K562 (cell line): ENCODE data around the gene VWA3B. TPM values are rescaled to one million over a fixed set of nuclear protein-coding genes. Genes with fewer than 3 reads are reported as not detected.

Experiments
- ATAC-seq: fragments of 200-7000 bp; cut with Tn5 transposase; 3 replicates; pipeline ENCODE4 v1.9.1; 2020; ENCODE audit warnings: moderate library complexity
- BruUV-seq: library from RNA; stranded (reverse); fragments of 400-500 nt; replicated peaks from 2 replicates; lab custom pipeline; 2021; lab: Mats Ljungman, UMichigan
- CTCF ChIA-PET: fragments of 300-600 bp; formaldehyde crosslinking; extraction: SDS; loops from one replicate; lab custom pipeline; 2021; ENCODE audit warnings: low intra/inter-chr PET ratio; lab: Yijun Ruan, JAX
- POLR2A ChIA-PET: fragments of 300-600, 350-650 bp; sonication (Branson Sonifier 250); formaldehyde crosslinking; extraction: SDS; loops from one replicate; lab custom pipeline; 2021; ENCODE audit warnings: antibody characterized with exemption, inconsistent platforms; lab: Yijun Ruan, JAX
- DNase-seq, 4 experiments: peaks; one replicate each; pipeline versions ENCODE4 v3.0.0 to v3.0.0-alpha.2; 2011 to 2018; ENCODE audit warnings: low spot score in 3 of 4, mixed read lengths in 3 of 4; ENCODE audit errors: extremely low read depth in 1 of 4
- FAIRE-seq: peaks from 2 replicates; lab custom pipeline; 2011; peaks lifted over from hg19 to GRCh38; lab: Jason Lieb, UNC
- H2AFZ ChIP-seq: 2 replicates; pipeline ENCODE4 v1.6.0; 2011; ENCODE audit warnings: low read depth, low read length, control low read depth, inconsistent platforms
- H3K27ac ChIP-seq: fragments of 200-600 bp; 3 replicates; pipeline ENCODE4 v1.8.0; 2011; ENCODE audit warnings: low read depth, mild to moderate bottlenecking, control low read depth, inconsistent platforms, low read length, moderate library complexity, mixed read lengths; ENCODE audit errors: extremely low read depth
- H3K27me3 ChIP-seq, 2 experiments: fragments of 300-600 bp in 1 of 2; 2 replicates in 1 of 2; 3 replicates in 1 of 2; pipeline versions ENCODE4 v1.6.0 to v1.8.0; 2011; ENCODE audit warnings: inconsistent platforms in 2 of 2, low read length in 2 of 2, mild to moderate bottlenecking in 1 of 2, mixed read lengths in 1 of 2, moderate library complexity in 1 of 2; ENCODE audit not compliant: control insufficient read depth in 2 of 2, insufficient read depth in 2 of 2
- H3K36me3 ChIP-seq: fragments of 300-600 bp; 3 replicates; pipeline ENCODE4 v1.8.0; 2011; ENCODE audit warnings: mild to moderate bottlenecking, low read length, inconsistent platforms; ENCODE audit not compliant: control insufficient read depth, insufficient read depth
- H3K4me1 ChIP-seq, 2 experiments: fragments of 200-600 bp in 1 of 2; replicated peaks in 1 of 2; 2 replicates in 1 of 2; 3 replicates in 1 of 2; pipeline versions ENCODE4 v1.5.1 to v1.8.0; 2011; ENCODE audit warnings: inconsistent platforms in 2 of 2, low read length in 2 of 2, mild to moderate bottlenecking in 1 of 2, mixed read lengths in 1 of 2, moderate library complexity in 1 of 2; ENCODE audit not compliant: control insufficient read depth in 2 of 2, insufficient read depth in 2 of 2
- H3K4me2 ChIP-seq: 2 replicates; pipeline ENCODE4 v1.6.1; 2011; ENCODE audit warnings: low read length, control low read depth, inconsistent platforms, mixed read lengths; ENCODE audit not compliant: insufficient read depth
- H3K4me3 ChIP-seq: fragments of 200-600 bp; sonication (generic), shearing (Covaris generic); 2 replicates; pipeline ENCODE4 v1.5.1; 2016; ENCODE audit warnings: control low read depth, inconsistent platforms
- H3K79me2 ChIP-seq: fragments of 200-600 bp; 3 replicates; pipeline ENCODE4 v1.8.0; 2011; ENCODE audit warnings: low read length, inconsistent platforms; ENCODE audit not compliant: control insufficient read depth, insufficient read depth
- H3K9ac ChIP-seq, 2 experiments: 2 replicates each; pipeline versions ENCODE4 v1.6.0 to v1.6.1; 2011; ENCODE audit warnings: low read depth in 2 of 2, low read length in 2 of 2, control low read depth in 1 of 2, inconsistent platforms in 1 of 2, mild to moderate bottlenecking in 1 of 2, mixed read lengths in 1 of 2; ENCODE audit not compliant: insufficient read depth in 1 of 2
- H3K9me1 ChIP-seq: one replicate; pipeline ENCODE4 v1.6.0; 2011; ENCODE audit warnings: inconsistent platforms, mild to moderate bottlenecking, low read length, moderate library complexity; ENCODE audit not compliant: control insufficient read depth, insufficient read depth
- H3K9me3 ChIP-seq: replicated peaks from 2 replicates; pipeline ENCODE4 v1.5.1; 2011; ENCODE audit warnings: low read depth, low read length, inconsistent platforms; ENCODE audit not compliant: control insufficient read depth, insufficient read depth
- H4K20me1 ChIP-seq: replicated peaks from 2 replicates; pipeline ENCODE4 v1.6.1; 2011; ENCODE audit warnings: low read length, inconsistent platforms, mixed read lengths; ENCODE audit not compliant: control insufficient read depth, insufficient read depth
- HBP1 ChIP-seq: fragments of 450-650 bp; formaldehyde crosslinking; IDR thresholded peaks from 2 replicates; pipeline ENCODE4 v1.4.0; 2022; ENCODE audit warnings: missing genetic modification characterization
- LCOR ChIP-seq: sonication (generic); formaldehyde crosslinking; IDR thresholded peaks from 2 replicates; pipeline ENCODE4 v1.8.0; 2022; ENCODE audit warnings: mild to moderate bottlenecking, missing genetic modification reagents
- OTX1 ChIP-seq: fragments of 450-650 bp; formaldehyde crosslinking; IDR thresholded peaks from 2 replicates; pipeline ENCODE4 v1.4.0; 2022; ENCODE audit warnings: mild to moderate bottlenecking
- RBM39 ChIP-seq: fragments of 200-400 bp; formaldehyde crosslinking; optimal IDR thresholded peaks from 2 replicates; pipeline ENCODE3; 2018; ENCODE audit warnings: low read depth, low read length
- ZBTB5 ChIP-seq: fragments of 450-650 bp; IDR thresholded peaks from 2 replicates; pipeline ENCODE4 v1.6.1; 2017; ENCODE audit warnings: antibody characterized with exemption
- ZNF512 ChIP-seq: IDR thresholded peaks from 2 replicates; pipeline ENCODE4 v1.6.1; 2016; ENCODE audit warnings: missing genetic modification characterization, missing compliant biosample characterization
- ZNF518B ChIP-seq: fragments of 250-450 bp; sonication (Bioruptor Pico); IDR thresholded peaks from 2 replicates; pipeline ENCODE4 v1.5.0; 2021; ENCODE audit warnings: mild to moderate bottlenecking, moderate library complexity
- ZNF75A ChIP-seq: fragments of 450-650 bp; formaldehyde crosslinking; IDR thresholded peaks from 2 replicates; pipeline ENCODE4 v1.4.0; 2020; ENCODE audit warnings: mild to moderate bottlenecking
- ZNF778 ChIP-seq: fragments of 450-650 bp; formaldehyde crosslinking; IDR thresholded peaks from 2 replicates; pipeline ENCODE4 v1.4.0; 2020; ENCODE audit warnings: mild to moderate bottlenecking, moderate library complexity
- WGBS: fragments of 100-300 bp; shearing (Covaris generic); methylation state at CpG from one replicate; pipeline ENCODE4 v1.1.6; 2016; ENCODE audit warnings: low coverage, mixed read lengths; ENCODE audit not compliant: insufficient coverage; ENCODE audit errors: missing lambda C conversion rate; 5-methylcytosine and 5-hydroxymethylcytosine counted together
- in situ Hi-C: fragments of 300-500 bp; cut with MboI; formaldehyde crosslinking; loops from 4 replicates; pipeline ENCODE4 v1.15.0; 2018; ENCODE audit warnings: inconsistent platforms, mixed read lengths
- intact Hi-C: fragments of 100-400 bp; cut with micrococcal nuclease; formaldehyde crosslinking; loops from 2 replicates; pipeline ENCODE4 v1.14.2; 2022
- polyA plus RNA-seq, 8 experiments: library from polyadenylated mRNA; depleted of rRNA in 4 of 8; stranded (reverse) in 5 of 8; unstranded in 3 of 8; fragments of >200 nt; fragmentation: Nextera tagmentation in 2 of 8; fragmentation: Illumina TruSeq in 1 of 8; extraction: Ambion mirVana in 2 of 8; extraction: Trizol in 1 of 8; gene quantifications; 2 replicates each; pipeline versions ENCODE4 v1.2.1 to v1.2.3, GENCODE V29; 2011 to 2014; ENCODE audit warnings: inconsistent platforms in 1 of 8, missing spikeins in 1 of 8
- total RNA-seq, 7 experiments: library from RNA; depleted of rRNA in 6 of 7; stranded (reverse); fragments of >200 nt in 6 of 7; fragmentation: Illumina TruSeq in 2 of 7; extraction: Trizol in 2 of 7; gene quantifications; 2 replicates each; pipeline versions ENCODE4 v1.2.1 to v1.2.3, GENCODE V29; 2011 to 2021; ENCODE audit warnings: low replicate concordance in 1 of 7

The VWA3B gene
- total and polyA plus RNA-seq, 9 of the 15 experiments (the other 6 are each of a cell fraction or from before 2014, with no cell fraction given) = not detected

- ATAC-seq (no peak), DNase-seq (no peak), FAIRE-seq (no peak)
- no peak for TF ChIP-seq OTX1 (CRISPR knock-in tag)
- no peak for TF ChIP-seq HBP1
- TF ChIP-seq ZNF75A (CRISPR knock-in tag) = no peak
- no peak for TF ChIP-seq RBM39
- TF ChIP-seq ZNF512 (tag) = no peak
- TF ChIP-seq ZBTB5 = no peak
- TF ChIP-seq ZNF778 = no peak
- no peak for TF ChIP-seq LCOR (CRISPR knock-in tag)
- TF ChIP-seq ZNF518B (CRISPR knock-in tag) = no peak
- H3K27me3 ChIP-seq = peaks cover 25 to 32% of the 10 kb centered on the region in 2 experiments
- H3K4me2 ChIP-seq = no peak overlapping the region
- no peak overlapping the region for H3K4me3 ChIP-seq
- H3K9ac ChIP-seq = no peak overlapping the region
- BruUV-seq = no TSS peak
- no peaks in the 10 kb centered on the region for H3K79me2 ChIP-seq
- no peaks in the 10 kb centered on the region for H3K36me3 ChIP-seq
- no peaks in the 10 kb centered on the region for H3K9me1 ChIP-seq
- ChIA-PET POLR2A (no interaction called here), CTCF (no interaction called here)
- WGBS = 2% methylated on average over 5 of the region's 5 CpGs
- H3K9me3 ChIP-seq = no peaks in the 10 kb centered on the region
- no peaks in the 10 kb centered on the region for H4K20me1 ChIP-seq
- peaks cover 2 to 8% of the 10 kb centered on the region in 2 experiments; a peak in 2 of 5 replicates for H3K4me1 ChIP-seq
- intact Hi-C loops = no loop called here
- no peak overlapping the region for H3K27ac ChIP-seq
- no peak overlapping the region for H2AFZ ChIP-seq
- in situ Hi-C loops = no loop called here
Observed at GRCh38 chr2:98085649-98086048, 1.3 kb upstream of the VWA3B start.
